Ishikawa (cell line): ENCODE data around the gene RPS21.

Experiments used
- EP300 ChIP-seq: IDR thresholded peaks from 2 replicates; pipeline ENCODE4 v1.6.1; 2012; ENCODE audit warnings: borderline replicate concordance
- FOXM1 ChIP-seq: IDR thresholded peaks from 2 replicates; pipeline ENCODE4 v1.6.1; 2012; ENCODE audit warnings: low read depth, borderline replicate concordance
- MAX ChIP-seq: IDR thresholded peaks from 2 replicates; pipeline ENCODE4 v1.6.1; 2012
- NFIC ChIP-seq: IDR thresholded peaks from 2 replicates; pipeline ENCODE4 v1.6.1; 2012
- REST ChIP-seq: IDR thresholded peaks from 2 replicates; pipeline ENCODE4 v1.6.1; 2012; ENCODE audit warnings: low read depth, mild to moderate bottlenecking
- TCF12 ChIP-seq: IDR thresholded peaks from 2 replicates; pipeline ENCODE4 v1.6.1; 2012; ENCODE audit warnings: low read depth

DNA sequence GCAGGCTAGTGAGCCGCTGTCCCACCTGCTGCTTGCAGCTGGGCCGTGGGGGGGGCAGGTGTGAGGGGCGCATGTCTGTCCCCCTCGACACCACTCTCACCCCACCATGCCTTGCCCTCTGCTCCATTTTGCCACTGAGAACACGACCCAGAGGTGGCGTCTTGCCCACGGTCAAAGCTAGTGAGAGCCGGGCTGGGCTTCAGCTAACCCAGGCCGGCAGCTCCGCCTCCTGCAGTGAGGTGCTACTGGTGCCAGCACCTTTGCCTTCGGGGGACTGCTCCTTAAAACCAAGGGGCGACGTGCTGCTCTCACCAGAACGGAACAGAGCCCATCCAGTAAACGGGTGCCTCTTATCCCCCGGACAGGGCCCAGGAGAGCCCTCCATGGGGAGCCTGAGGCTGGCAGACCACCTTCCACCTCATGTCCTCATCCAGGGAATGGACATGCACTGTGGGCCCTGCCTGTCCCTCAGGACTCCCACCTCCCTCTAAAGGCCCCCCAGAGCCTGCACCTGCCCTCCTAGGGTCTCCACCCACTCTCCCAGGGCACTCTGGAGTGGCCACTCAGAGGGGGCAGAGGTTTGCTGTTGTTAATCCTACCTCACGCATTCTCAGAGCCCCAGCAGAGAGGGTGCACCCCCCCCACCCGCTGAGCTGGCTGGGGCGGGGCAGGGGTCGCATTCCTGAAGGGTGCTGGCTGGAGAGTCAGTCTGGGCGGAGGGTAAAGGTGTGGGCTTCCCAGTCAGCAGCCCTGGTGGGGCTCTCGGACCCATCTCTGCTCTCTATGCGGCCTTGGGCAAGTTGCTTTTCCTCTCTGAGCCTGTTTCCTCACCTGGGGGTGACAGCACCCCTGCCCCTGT is 37.6 kb downstream of the RPS21 start:
- TF ChIP-seq EP300 (no peak), TCF12 (no peak), REST (no peak), MAX (no peak), NFIC (no peak), FOXM1 (no peak)
